Fibroblast of lung (primary cell): ENCODE data around the gene PIAS1. TPM values are rescaled to one million over a fixed set of nuclear protein-coding genes. Genes with fewer than 3 reads are reported as not detected.

ENCODE experiments used
- DNase-seq, 2 donors: peaks; one replicate each; pipeline versions ENCODE4 v3.0.0 to v3.0.0-alpha.2; 2010; ENCODE audit warnings: low read depth in 2 of 2
- H2AFZ ChIP-seq: 2 replicates; pipeline ENCODE4 v1.5.1; 2012; ENCODE audit warnings: low read length, control low read depth, inconsistent platforms
- H3K27ac ChIP-seq: 2 replicates; pipeline ENCODE4 v1.5.1; 2011; ENCODE audit warnings: low read length, control low read depth; ENCODE audit not compliant: insufficient read depth
- H3K27me3 ChIP-seq: 2 replicates; pipeline ENCODE4 v1.5.1; 2011; ENCODE audit warnings: mild to moderate bottlenecking, low read length; ENCODE audit not compliant: control insufficient read depth, insufficient read depth
- H3K36me3 ChIP-seq: 2 replicates; pipeline ENCODE4 v1.5.1; 2011; ENCODE audit warnings: low read length; ENCODE audit not compliant: control insufficient read depth, insufficient read depth
- H3K4me1 ChIP-seq: 2 replicates; pipeline ENCODE4 v1.5.1; 2011; ENCODE audit warnings: low read length; ENCODE audit not compliant: control insufficient read depth, insufficient read depth; ENCODE audit errors: extremely low read depth
- H3K4me2 ChIP-seq: 2 replicates; pipeline ENCODE4 v1.5.1; 2011; ENCODE audit warnings: low read length, control low read depth; ENCODE audit not compliant: insufficient read depth; ENCODE audit errors: extremely low read depth
- H3K4me3 ChIP-seq, 4 experiments: fragments of 200-600 bp in 1 of 4; sonication (generic) in 1 of 4; replicated peaks in 1 of 4; 2 replicates each; pipeline ENCODE4 v1.5.1; 2011 to 2016; ENCODE audit warnings: low read length in 4 of 4, low read depth in 3 of 4, mild to moderate bottlenecking in 3 of 4, control low read depth in 2 of 4, inconsistent platforms in 1 of 4, mixed read lengths in 1 of 4; ENCODE audit not compliant: insufficient read depth in 1 of 4; ENCODE audit errors: control extremely low read depth in 1 of 4
- H3K79me2 ChIP-seq: 2 replicates; pipeline ENCODE4 v1.5.1; 2012; ENCODE audit warnings: mild to moderate bottlenecking, low read length, inconsistent platforms; ENCODE audit not compliant: control insufficient read depth, insufficient read depth
- H3K9ac ChIP-seq: 2 replicates; pipeline ENCODE4 v1.5.1; 2011; ENCODE audit warnings: mild to moderate bottlenecking, low read length, control low read depth; ENCODE audit not compliant: insufficient read depth
- H3K9me3 ChIP-seq: 2 replicates; pipeline ENCODE4 v1.5.1; 2012; ENCODE audit warnings: low read depth, low read length; ENCODE audit not compliant: control insufficient read depth, insufficient read depth
- H4K20me1 ChIP-seq: 2 replicates; pipeline ENCODE4 v1.5.1; 2011; ENCODE audit warnings: low read length; ENCODE audit not compliant: control insufficient read depth, insufficient read depth; ENCODE audit errors: extremely low read depth
- EZH2 ChIP-seq: IDR thresholded peaks from 2 replicates; pipeline ENCODE4 v1.5.1; 2012; ENCODE audit warnings: low read length, control low read depth, mild to moderate bottlenecking; ENCODE audit errors: missing control alignments
- polyA plus RNA-seq, 2 donors: library from polyadenylated mRNA; depleted of rRNA in 1 of 2; stranded (reverse) in 1 of 2; unstranded in 1 of 2; fragments of >200 nt; gene quantifications; 2 replicates each; pipeline ENCODE4 v1.2.1, GENCODE V29; 2011 to 2012; ENCODE audit warnings: missing spikeins in 1 of 2
- total RNA-seq: library from RNA; depleted of rRNA; stranded (reverse); fragments of >200 nt; gene quantifications from 2 replicates; pipeline ENCODE4 v1.2.1, GENCODE V29; 2014
- TF ChIP-seq, protein P1 (sequence below), 2 donors: IDR thresholded peaks in 1 of 2; conservative IDR thresholded peaks in 1 of 2; 1 replicate in 1 of 2; 2 replicates in 1 of 2; pipeline ENCODE4 v1.5.1; 2011 to 2012; ENCODE audit warnings: low read length in 2 of 2, control low read depth in 1 of 2, inconsistent platforms in 1 of 2, low read depth in 1 of 2, mild to moderate bottlenecking in 1 of 2

Gene PIAS1
- total and polyA plus RNA-seq, 2 donors (not counting 1 experiment from before 2014, with no cell fraction given): 17.0 to 35.1 TPM

- Histone ChIP-seq H3K36me3 (peaks cover 8% of the 10 kb centered on the region), H3K9me3 (no peaks in the 10 kb centered on the region)
Observed at GRCh38 chr15:68191555-68191954, 137.4 kb downstream of the PIAS1 start.

GRCh38 chr15:68192117-68192516 lies 138.0 kb downstream of the PIAS1 start:
- no peak overlapping the region for H3K9ac ChIP-seq
- H3K79me2 ChIP-seq: no peaks in the 10 kb centered on the region
- no peak overlapping the region for H2AFZ ChIP-seq
- no peak for TF ChIP-seq EZH2
- TF ChIP-seq, protein P1, sequence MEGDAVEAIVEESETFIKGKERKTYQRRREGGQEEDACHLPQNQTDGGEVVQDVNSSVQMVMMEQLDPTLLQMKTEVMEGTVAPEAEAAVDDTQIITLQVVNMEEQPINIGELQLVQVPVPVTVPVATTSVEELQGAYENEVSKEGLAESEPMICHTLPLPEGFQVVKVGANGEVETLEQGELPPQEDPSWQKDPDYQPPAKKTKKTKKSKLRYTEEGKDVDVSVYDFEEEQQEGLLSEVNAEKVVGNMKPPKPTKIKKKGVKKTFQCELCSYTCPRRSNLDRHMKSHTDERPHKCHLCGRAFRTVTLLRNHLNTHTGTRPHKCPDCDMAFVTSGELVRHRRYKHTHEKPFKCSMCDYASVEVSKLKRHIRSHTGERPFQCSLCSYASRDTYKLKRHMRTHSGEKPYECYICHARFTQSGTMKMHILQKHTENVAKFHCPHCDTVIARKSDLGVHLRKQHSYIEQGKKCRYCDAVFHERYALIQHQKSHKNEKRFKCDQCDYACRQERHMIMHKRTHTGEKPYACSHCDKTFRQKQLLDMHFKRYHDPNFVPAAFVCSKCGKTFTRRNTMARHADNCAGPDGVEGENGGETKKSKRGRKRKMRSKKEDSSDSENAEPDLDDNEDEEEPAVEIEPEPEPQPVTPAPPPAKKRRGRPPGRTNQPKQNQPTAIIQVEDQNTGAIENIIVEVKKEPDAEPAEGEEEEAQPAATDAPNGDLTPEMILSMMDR (conservative IDR thresholded peaks at IDR 0.05 in 1 of 2, IDR thresholded peaks at IDR 0.05 in 1 of 2; ENCODE audit: low read depth in 1 of 2, low read length in 2 of 2): no peak
- no peaks in the 10 kb centered on the region for H3K27me3 ChIP-seq
- H3K27ac ChIP-seq: no peak overlapping the region
- H3K36me3 ChIP-seq: peaks cover 8% of the 10 kb centered on the region
- peaks cover 7% of the 10 kb centered on the region for H3K4me1 ChIP-seq
- no peak overlapping the region for H3K4me3 ChIP-seq
- H4K20me1 ChIP-seq: no peaks in the 10 kb centered on the region
- no peaks in the 10 kb centered on the region for H3K9me3 ChIP-seq
- no peak for DNase-seq
- no peak overlapping the region for H3K4me2 ChIP-seq

More at GRCh38 chr15:68191555-68191954, 137.4 kb downstream of the PIAS1 start:
- Histone ChIP-seq H3K9ac (no peak overlapping the region), H3K27ac (no peak overlapping the region), H3K79me2 (no peaks in the 10 kb centered on the region), H3K4me3 (no peak overlapping the region), H4K20me1 (no peaks in the 10 kb centered on the region), H3K27me3 (no peaks in the 10 kb centered on the region), H3K4me2 (no peak overlapping the region), H3K4me1 (peaks cover 7% of the 10 kb centered on the region), H2AFZ (no peak overlapping the region)
- TF ChIP-seq, protein P1 (conservative IDR thresholded peaks at IDR 0.05 in 1 of 2, IDR thresholded peaks at IDR 0.05 in 1 of 2; ENCODE audit: low read depth in 1 of 2, low read length in 2 of 2): no peak
- no peak for TF ChIP-seq EZH2
- no peak for DNase-seq

GRCh38 chr15:68192804-68193486 lies 138.8 kb downstream of the PIAS1 start:
- no peak for TF ChIP-seq EZH2
- TF ChIP-seq, protein P1 (conservative IDR thresholded peaks at IDR 0.05 in 1 of 2, IDR thresholded peaks at IDR 0.05 in 1 of 2; ENCODE audit: low read depth in 1 of 2, low read length in 2 of 2): no peak
- DNase-seq: no peak
- Histone ChIP-seq H3K4me2 (no peak overlapping the region), H3K27ac (no peak overlapping the region), H3K9ac (no peak overlapping the region), H3K4me1 (peaks cover 1% of the 10 kb centered on the region), H3K79me2 (no peaks in the 10 kb centered on the region), H3K4me3 (no peak overlapping the region), H3K36me3 (peaks cover 9% of the 10 kb centered on the region), H4K20me1 (no peaks in the 10 kb centered on the region), H3K27me3 (no peaks in the 10 kb centered on the region), H2AFZ (no peak overlapping the region), H3K9me3 (no peaks in the 10 kb centered on the region)
